SHP77 (cell line): ENCODE measurements around the gene SLC6A9.

Experiments used
- DNase-seq, 2 experiments: peaks; one replicate each; lab custom pipeline; 2025; lab: John Stamatoyannopoulos, UW

Gene SLC6A9

DNA sequence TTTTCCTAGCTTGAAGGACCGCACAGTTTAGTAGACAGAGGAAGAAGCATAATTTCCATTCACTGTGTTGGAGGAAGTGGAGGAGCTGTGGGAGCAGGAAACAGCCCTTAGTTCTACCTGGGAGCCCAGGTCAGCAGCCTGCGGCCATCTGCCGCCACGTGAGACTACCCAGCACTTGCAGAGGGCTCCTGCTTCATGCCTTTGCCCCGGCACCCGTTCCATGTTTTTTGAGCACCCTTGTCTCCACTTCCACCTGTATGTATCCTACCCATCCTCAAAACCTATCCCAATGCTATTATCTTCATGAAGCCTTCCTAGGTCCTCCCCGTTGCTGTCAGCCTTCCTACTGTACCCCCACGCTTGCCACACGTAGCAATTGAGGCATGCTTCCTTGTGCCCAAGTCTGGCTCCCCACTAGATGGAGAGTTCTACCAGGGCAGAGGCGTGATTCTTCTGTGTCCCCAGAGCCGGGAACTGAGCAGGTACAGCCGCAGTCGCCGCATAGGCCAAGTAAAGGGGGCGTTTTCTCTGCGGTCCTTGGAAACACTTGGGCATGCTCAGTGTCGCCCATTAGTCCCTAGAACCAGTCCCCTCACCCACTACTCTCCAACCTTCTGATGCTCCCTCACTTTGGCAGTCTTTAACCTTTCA, 1.9 kb downstream of the SLC6A9 start:
- peak in 1 of 2 experiments; percentile 58 for DNase-seq

GRCh38 chr1:44027320-44027719, 3.9 kb downstream of the SLC6A9 start:
- no peak for DNase-seq

GRCh38 chr1:44025816-44026215, 5.4 kb downstream of the SLC6A9 start:
- no peak for DNase-seq

GRCh38 chr1:44024903-44025525, 6.2 kb downstream of the SLC6A9 start:
- no peak for DNase-seq

DNA sequence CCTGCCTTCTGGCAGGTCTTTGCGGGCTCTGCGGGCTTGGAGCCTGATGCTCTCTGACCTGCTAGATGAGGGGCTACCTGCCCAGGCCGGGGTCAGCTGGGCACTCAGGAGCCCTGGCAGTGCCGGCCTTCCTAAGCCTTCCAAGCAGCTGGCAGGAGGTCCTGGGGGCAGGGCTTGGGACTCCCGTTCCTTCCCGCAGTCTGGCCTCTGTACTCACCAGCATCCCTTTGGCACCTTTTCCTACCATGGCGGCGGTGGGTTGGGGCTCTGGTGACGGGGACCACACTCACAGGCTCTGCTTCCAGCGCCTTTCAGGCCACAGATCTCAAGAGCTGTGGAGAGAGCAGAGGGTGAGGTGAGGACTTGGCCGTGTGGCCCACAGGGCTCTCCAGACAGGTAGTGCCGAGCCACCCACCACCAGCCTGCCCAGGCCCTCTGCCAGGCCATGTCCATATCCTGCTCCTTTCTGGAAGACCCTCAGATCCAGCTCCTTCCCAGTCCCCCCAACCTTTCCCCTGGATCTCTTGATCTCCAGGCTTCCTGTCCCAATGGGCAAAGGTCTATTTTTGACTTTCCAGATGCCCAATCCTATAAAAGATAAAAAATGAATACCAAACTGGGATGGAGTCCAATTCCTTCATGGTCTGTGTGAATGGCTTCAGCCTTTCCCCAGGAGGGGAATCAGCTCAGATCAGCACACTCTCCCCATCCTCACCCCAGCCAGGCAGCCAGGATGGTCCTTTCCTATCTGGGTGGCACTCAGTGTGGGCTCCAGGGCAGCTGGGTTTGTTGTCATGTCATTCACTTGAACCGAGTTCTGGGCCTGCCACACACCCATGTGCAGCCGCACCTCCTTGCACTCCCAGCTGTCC, 7.0 kb downstream of the SLC6A9 start:
- DNase-seq: no peak

DNA sequence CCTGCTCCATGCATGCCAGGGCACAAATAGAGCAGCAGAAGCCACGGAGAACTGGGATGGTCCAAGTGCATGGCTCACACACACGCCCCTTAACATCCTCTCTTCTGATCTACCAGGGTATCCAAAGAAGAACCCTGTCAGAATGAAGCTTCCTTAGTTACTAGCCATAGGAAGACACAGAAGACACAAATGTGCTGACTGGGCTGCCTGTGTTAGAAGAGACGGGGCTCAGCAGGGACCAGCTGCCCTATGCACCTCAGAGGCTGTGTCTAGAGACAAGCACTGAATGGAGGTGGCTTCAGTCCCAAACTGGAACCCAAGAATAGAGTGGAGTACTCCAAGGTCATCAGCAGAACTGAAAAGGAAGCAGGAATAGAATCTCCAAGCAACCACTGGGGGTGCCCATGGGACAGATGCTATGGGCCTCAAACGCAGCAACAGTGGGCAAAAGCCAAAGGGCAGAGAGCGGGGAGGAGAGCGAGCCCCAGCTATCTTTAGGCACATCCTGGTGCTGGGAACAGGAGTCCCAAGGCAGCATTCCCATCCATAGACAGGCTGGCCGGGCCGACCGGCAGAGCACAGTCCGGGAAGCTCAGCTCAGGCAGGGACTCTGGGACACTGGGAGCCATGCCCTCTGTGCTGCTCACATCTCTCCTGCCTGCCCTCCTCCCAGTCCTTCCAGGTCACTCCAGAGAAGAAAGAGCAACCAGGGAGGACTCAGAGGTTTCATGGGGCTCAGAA, 9.5 kb downstream of the SLC6A9 start:
- no peak for DNase-seq

GRCh38 chr1:44021156-44021555, 10.1 kb downstream of the SLC6A9 start:
- DNase-seq: no peak

DNA sequence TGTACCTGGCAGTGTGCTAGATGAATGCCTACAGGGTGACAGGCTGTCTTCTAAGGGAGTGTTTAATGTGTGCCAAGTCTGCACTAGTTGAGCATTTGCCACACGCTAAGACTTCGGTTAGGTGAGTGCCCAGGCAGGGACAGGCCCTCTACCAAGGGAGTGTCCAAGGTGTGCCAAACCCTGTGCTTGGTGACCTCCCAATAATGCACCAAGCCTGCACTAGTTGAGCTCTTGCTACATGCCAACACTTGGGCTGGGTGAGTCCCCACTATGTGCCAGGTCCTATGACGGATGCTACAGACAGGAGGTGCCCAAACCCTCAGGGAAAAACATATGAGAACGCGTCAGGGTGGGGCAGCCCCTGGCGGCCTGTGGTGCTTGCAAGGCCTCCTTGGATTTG, 10.8 kb downstream of the SLC6A9 start:
- no peak for DNase-seq

GRCh38 chr1:44019466-44019948, 11.8 kb downstream of the SLC6A9 start:
- DNase-seq: no peak

- no peak for DNase-seq
These were observed 14.3 kb downstream of the SLC6A9 start for GRCh38 chr1:44016890-44017400.

DNA sequence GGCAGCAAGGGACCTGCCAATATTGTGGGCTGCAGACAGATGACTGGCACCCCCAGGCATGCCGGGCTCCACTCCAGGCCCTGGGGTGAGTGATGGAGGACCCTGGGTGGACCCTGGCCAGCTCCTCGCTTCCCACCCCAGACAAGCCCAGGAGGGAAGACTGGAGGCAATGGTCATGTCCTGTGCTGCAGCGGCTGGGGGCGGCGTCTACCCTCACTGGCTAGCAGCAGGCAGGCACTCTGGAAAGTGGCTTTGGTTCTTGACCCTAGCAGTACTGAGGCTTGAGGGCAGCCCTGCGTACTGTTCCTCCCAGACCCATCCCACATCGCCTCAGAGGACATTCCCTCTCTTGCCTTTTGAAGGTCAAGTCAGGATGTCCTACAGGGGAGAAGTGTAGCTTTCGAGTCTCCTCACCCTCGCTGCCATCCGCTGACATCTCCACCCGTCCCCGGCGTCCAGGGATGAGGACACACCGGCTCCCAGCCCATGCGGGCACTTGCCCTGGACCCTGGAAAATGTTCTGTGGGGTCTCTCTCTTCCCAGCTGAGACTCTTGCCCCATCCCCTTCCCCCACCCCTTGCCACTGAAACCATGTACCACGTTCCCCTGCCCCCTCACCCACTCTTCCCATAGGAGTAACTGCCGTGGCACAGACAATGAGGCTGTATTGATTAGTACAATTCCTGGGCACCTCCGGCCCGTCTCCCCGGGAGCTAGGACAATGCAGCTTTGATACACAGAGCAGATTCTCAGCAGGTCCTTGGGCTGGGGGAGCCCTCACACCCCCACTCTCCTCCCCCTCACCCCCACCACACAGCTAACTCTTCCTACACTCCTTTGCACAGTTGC, 15.0 kb downstream of the SLC6A9 start:
- DNase-seq: no peak

- DNase-seq: no peak
These were observed 16.1 kb downstream of the SLC6A9 start for GRCh38 chr1:44015206-44015605.

- DNase-seq: no peak
These were observed 16.7 kb downstream of the SLC6A9 start for GRCh38 chr1:44014365-44015104.

- DNase-seq: no peak
These were observed 17.3 kb downstream of the SLC6A9 start for GRCh38 chr1:44013949-44014348.

- DNase-seq: no peak
These were observed 18.2 kb downstream of the SLC6A9 start for GRCh38 chr1:44012941-44013609.

- DNase-seq: peak in 1 of 2 experiments; percentile 19
These were observed 18.9 kb downstream of the SLC6A9 start for GRCh38 chr1:44012404-44012803.

- DNase-seq: no peak
These were observed 20.3 kb downstream of the SLC6A9 start for GRCh38 chr1:44010935-44011471.

- no peak for DNase-seq
These were observed 23.0 kb downstream of the SLC6A9 start for GRCh38 chr1:44008259-44008658.

GRCh38 chr1:44002606-44003157, 28.6 kb downstream of the SLC6A9 start:
- no peak for DNase-seq
